Activated CD4-positive, CD25-positive, alpha-beta regulatory T cell treated with anti-CD3 and anti-CD28 coated beads, Interleukin-2, amount 50 U/mL, for 24 hours (primary cell): ENCODE data around the gene PPIG.
"Not testable (repeated sequence)": the region's sequence is repeated elsewhere in the genome, so short reads cannot be mapped to it uniquely, and the experiment has no call there.

Source experiments
- ATAC-seq, 2 donors: fragments of 150-1000 bp; cut with Tn5 transposase; one replicate each; pipeline ENCODE4 v1.10.0; 2021; ENCODE audit warnings: mild to moderate bottlenecking in 1 of 2, moderate library complexity in 1 of 2

Gene PPIG

GRCh38 chr2:169664978-169665930 is 81.1 kb downstream of the PPIG start:
- ATAC-seq, result no peak

GRCh38 chr2:169667583-169667982 is 83.4 kb downstream of the PPIG start:
- ATAC-seq, result no peak

- ATAC-seq, result no peak
Measured at GRCh38 chr2:169670215-169670651, 86.1 kb downstream of the PPIG start.

GRCh38 chr2:169670937-169671336 is 86.8 kb downstream of the PPIG start:
- ATAC-seq, result no peak

GRCh38 chr2:169672406-169672805 is 88.3 kb downstream of the PPIG start:
- ATAC-seq, result no peak

- ATAC-seq, result no peak
Measured at GRCh38 chr2:169673106-169673505, 89.0 kb downstream of the PPIG start.

GRCh38 chr2:169673921-169674320 is 89.8 kb downstream of the PPIG start:
- ATAC-seq, result no peak

- ATAC-seq, result no peak
Measured at GRCh38 chr2:169676357-169676756, 92.2 kb downstream of the PPIG start.

- no peak for ATAC-seq
Measured at GRCh38 chr2:169676850-169677249, 92.7 kb downstream of the PPIG start.

GRCh38 chr2:169683054-169683424 is 98.9 kb downstream of the PPIG start:
- peak; percentile 85 to 90 for ATAC-seq

- ATAC-seq, result no peak
Measured at GRCh38 chr2:169683425-169684134, 99.4 kb downstream of the PPIG start.

GRCh38 chr2:169684135-169684565 is 100.0 kb downstream of the PPIG start:
- ATAC-seq, result no peak

- not testable (repeated sequence) for ATAC-seq
Measured at GRCh38 chr2:169684712-169685111, 100.6 kb downstream of the PPIG start.

- ATAC-seq, result not testable (repeated sequence)
Measured at GRCh38 chr2:169686825-169687224, 102.7 kb downstream of the PPIG start.

GRCh38 chr2:169687943-169688342 is 103.8 kb downstream of the PPIG start:
- not testable (repeated sequence) for ATAC-seq

GRCh38 chr2:169690958-169691357 is 106.8 kb downstream of the PPIG start:
- ATAC-seq, result no peak
